Breast epithelium (tissue), 3 donors: ENCODE measurements around the gene DDR2.

Experiments
- POLR2A ChIP-seq: fragments of 450-650 bp; IDR thresholded peaks from one replicate; pipeline ENCODE4 v1.6.1; 2016; ENCODE audit warnings: antibody characterized with exemption, mild to moderate bottlenecking, moderate library complexity
- POLR2AphosphoS5 ChIP-seq, 3 donors: sonication (generic); formaldehyde crosslinking; IDR thresholded peaks; one replicate each; pipeline ENCODE4 v1.6.1; 2017; ENCODE audit warnings: antibody characterized with exemption in 3 of 3
- TF ChIP-seq, protein P1 (sequence below), 3 donors: fragments of 450-650 bp; IDR thresholded peaks; one replicate each; pipeline ENCODE4 v1.5.1; 2016 to 2017; ENCODE audit warnings: antibody characterized with exemption in 3 of 3, mild to moderate bottlenecking in 3 of 3, moderate library complexity in 3 of 3

DNA sequence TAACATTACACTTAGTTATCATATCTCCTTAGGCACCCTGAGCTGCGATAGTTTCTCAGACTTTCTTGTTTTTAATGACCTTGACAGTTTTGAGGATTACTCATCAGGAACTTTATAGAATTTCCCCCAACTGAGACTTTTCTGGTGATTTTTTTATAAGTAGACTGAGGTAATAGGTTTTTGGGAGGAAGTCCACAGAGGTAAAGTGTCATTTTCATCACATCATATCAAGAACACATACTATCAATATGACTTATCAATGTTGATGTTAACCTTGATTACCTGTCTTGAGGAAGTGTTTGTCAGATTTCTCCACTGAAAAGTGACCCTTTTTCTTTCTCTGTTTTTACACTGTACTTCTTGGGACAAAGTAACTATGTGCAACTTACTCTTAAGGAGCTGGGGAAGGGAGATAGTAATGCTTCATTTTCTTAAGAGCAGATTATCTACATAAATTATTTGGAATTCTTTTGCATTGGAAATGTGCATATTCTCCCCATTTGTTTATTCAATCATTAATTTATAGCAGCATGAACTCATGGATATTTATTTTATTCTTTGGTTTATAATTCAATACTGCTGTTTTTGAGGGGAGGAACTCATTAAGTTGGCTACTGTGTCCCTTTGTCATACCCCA, 85.4 kb downstream of the DDR2 start:
- TF ChIP-seq, protein P1, sequence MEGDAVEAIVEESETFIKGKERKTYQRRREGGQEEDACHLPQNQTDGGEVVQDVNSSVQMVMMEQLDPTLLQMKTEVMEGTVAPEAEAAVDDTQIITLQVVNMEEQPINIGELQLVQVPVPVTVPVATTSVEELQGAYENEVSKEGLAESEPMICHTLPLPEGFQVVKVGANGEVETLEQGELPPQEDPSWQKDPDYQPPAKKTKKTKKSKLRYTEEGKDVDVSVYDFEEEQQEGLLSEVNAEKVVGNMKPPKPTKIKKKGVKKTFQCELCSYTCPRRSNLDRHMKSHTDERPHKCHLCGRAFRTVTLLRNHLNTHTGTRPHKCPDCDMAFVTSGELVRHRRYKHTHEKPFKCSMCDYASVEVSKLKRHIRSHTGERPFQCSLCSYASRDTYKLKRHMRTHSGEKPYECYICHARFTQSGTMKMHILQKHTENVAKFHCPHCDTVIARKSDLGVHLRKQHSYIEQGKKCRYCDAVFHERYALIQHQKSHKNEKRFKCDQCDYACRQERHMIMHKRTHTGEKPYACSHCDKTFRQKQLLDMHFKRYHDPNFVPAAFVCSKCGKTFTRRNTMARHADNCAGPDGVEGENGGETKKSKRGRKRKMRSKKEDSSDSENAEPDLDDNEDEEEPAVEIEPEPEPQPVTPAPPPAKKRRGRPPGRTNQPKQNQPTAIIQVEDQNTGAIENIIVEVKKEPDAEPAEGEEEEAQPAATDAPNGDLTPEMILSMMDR (IDR thresholded peaks at IDR 0.05) = no peak
- TF ChIP-seq POLR2A (no peak), POLR2AphosphoS5 (IDR thresholded peaks at IDR 0.05) (no peak)
